ENCODE results near the gene ZBED6. TPM values are rescaled to one million over a fixed set of nuclear protein-coding genes. Genes with fewer than 3 reads are reported as not detected.

Gene ZBED6
- total RNA-seq, 1 donor from 2014 or later: 44.8 TPM

GRCh38 chr1:203840208-203840808 lies 44.9 kb downstream of the ZBED6 start:
- DNase-seq (ENCODE audit: low spot score): no peak

GRCh38 chr1:203842559-203842876 lies 47.1 kb downstream of the ZBED6 start:
- DNase-seq (ENCODE audit: low spot score): no peak

DNA sequence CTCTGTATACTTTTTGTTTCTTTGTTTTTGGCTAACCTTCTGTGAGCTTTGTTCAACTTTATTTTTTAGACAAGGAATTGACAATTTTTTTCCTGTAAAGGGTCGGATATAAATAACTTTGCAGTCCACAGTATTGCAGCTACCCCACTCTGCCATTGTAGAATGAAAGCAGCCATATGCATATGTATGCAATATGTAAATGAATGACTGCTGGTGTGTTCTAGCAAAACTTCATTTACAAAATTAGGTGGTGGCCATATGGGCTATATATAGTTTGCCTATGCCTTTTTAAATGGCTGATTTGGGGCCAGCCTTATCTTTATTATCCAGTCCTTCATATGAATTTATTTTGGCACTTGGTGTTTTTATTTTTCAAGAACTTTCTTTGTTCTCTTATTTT lies 48.0 kb downstream of the ZBED6 start:
- no peak for DNase-seq (ENCODE audit: low spot score)

Other genes with a start within 250 kb of the ZBED6 start
- 122 TPM for gene ATP2B4, start 168.8 kb upstream of the ZBED6 start, total RNA-seq
- 1.3 TPM for gene LAX1, start 30.4 kb upstream of the ZBED6 start, total RNA-seq
- 59.3 TPM for gene ZC3H11A, start within 50 bp of the ZBED6 start, total RNA-seq
- gene SNRPE, start 66.0 kb downstream of the ZBED6 start, total RNA-seq: 91.5 TPM